ENCODE data around the gene WIPF1.

DNA sequence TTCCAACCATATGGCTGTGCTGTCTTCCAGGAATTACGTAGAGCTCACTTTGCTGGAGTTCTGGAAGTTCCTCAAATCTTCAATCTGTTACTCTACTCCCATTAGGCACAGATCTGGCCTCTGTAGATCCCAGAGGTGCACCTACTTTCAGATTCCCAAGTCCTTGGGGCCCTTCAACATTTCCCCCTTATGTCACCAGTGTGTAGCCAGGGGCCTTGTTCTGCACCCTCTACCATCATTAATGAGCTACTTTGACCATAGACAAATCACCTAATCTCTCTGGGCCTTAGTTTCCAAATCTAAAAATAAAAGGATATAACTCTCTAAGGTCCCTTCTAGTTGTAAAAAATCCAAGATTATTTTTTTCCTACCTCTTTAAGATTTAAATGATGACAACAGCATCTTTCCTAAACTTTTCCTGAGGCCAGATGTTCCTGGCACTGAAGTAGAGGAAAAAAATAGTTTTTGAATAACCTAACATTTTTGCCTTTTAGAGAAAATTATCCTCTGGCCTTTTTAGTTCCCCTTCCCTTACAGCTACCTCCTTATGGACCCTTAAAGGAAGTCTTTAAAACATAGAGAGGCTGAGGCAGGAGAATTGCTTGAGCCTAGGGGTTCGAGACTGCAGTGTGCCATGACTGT lies 31.0 kb upstream of the WIPF1 start:
- TF ChIP-seq, protein P1, sequence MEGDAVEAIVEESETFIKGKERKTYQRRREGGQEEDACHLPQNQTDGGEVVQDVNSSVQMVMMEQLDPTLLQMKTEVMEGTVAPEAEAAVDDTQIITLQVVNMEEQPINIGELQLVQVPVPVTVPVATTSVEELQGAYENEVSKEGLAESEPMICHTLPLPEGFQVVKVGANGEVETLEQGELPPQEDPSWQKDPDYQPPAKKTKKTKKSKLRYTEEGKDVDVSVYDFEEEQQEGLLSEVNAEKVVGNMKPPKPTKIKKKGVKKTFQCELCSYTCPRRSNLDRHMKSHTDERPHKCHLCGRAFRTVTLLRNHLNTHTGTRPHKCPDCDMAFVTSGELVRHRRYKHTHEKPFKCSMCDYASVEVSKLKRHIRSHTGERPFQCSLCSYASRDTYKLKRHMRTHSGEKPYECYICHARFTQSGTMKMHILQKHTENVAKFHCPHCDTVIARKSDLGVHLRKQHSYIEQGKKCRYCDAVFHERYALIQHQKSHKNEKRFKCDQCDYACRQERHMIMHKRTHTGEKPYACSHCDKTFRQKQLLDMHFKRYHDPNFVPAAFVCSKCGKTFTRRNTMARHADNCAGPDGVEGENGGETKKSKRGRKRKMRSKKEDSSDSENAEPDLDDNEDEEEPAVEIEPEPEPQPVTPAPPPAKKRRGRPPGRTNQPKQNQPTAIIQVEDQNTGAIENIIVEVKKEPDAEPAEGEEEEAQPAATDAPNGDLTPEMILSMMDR (IDR thresholded peaks at IDR 0.05; ENCODE audit: insufficient read depth, low read depth, low read length), result no peak
- TF ChIP-seq EZH2 (IDR thresholded peaks at IDR 0.05; ENCODE audit: insufficient read depth, low read length), result no peak

Data from astrocyte (in vitro differentiated cells and primary cell).